HCT116 (cell line): Measurements from ENCODE around the gene RASA2. TPM values are rescaled to one million over a fixed set of nuclear protein-coding genes. Genes with fewer than 3 reads are reported as not detected.

Experiments
- ATAC-seq: fragments of 200-7000 bp; cut with Tn5 transposase; 2 replicates; pipeline ENCODE4 v1.9.1; 2020; ENCODE audit warnings: mild to moderate bottlenecking, moderate library complexity
- BruUV-seq: library from RNA; stranded (reverse); fragments of 400-500 nt; replicated peaks from 2 replicates; lab custom pipeline; 2021; lab: Mats Ljungman, UMichigan
- CTCF ChIA-PET: fragments of 300-600 bp; sonication (Branson Sonifier 250); formaldehyde crosslinking; loops from one replicate; lab custom pipeline; 2021; ENCODE audit warnings: antibody characterized with exemption; lab: Charles Lee
- POLR2A ChIA-PET: fragments of 300-600, 350-600 bp; sonication (Branson Sonifier 250); formaldehyde crosslinking; loops from one replicate; lab custom pipeline; 2021; ENCODE audit warnings: antibody characterized with exemption; lab: Charles Lee
- RAD21 ChIA-PET, 2 experiments: fragments of 300-600 bp; sonication (Branson Sonifier 250); formaldehyde crosslinking; loops; one replicate each; lab custom pipeline; 2023; ENCODE audit warnings: low total read pairs in 2 of 2; ENCODE audit not compliant: uncharacterized antibody in 2 of 2, unreplicated experiment in 2 of 2, low non-redundant PET in 1 of 2; lab: Charles Lee
- DNase-seq: peaks from one replicate; pipeline ENCODE4 v3.0.0-alpha.2; 2010; ENCODE audit warnings: low read depth, low spot score
- H2AFZ ChIP-seq: fragments of 200-600 bp; shearing (Covaris generic), sonication (generic); 2 replicates; pipeline ENCODE4 v1.6.1; 2017; ENCODE audit warnings: low read depth, mixed run types, mixed read lengths, antibody characterized with exemption, low read length; ENCODE audit not compliant: poor library complexity, severe bottlenecking
- H3K27ac ChIP-seq: 2 replicates; pipeline ENCODE4 v1.5.1; 2012; ENCODE audit warnings: low read depth, low read length
- H3K27me3 ChIP-seq: fragments of 200-600 bp; sonication (generic); 2 replicates; pipeline ENCODE4 v1.6.1; 2016; ENCODE audit warnings: mixed run types, low read length, mixed read lengths; ENCODE audit not compliant: insufficient read depth
- H3K36me3 ChIP-seq, 2 experiments: fragments of 200-500 bp in 1 of 2; fragments of 200-600 bp in 1 of 2; sonication (Bioruptor generic) in 1 of 2; sonication (generic) in 1 of 2; 2 replicates each; pipeline versions ENCODE4 v1.5.1 to v1.6.1; 2014 to 2016; ENCODE audit warnings: low read length in 2 of 2, inconsistent platforms in 1 of 2, mixed read lengths in 1 of 2, mixed run types in 1 of 2; ENCODE audit not compliant: insufficient read depth in 2 of 2, control insufficient read depth in 1 of 2
- H3K4me1 ChIP-seq, 2 experiments: fragments of 200-600 bp in 1 of 2; sonication (generic) in 1 of 2; 2 replicates each; pipeline versions ENCODE4 v1.5.1 to v1.6.1; 2012 to 2017; ENCODE audit warnings: low read length in 2 of 2, inconsistent platforms in 1 of 2, mild to moderate bottlenecking in 1 of 2, mixed read lengths in 1 of 2, mixed run types in 1 of 2, moderate library complexity in 1 of 2; ENCODE audit not compliant: insufficient read depth in 2 of 2, control insufficient read depth in 1 of 2
- H3K4me2 ChIP-seq: fragments of 200-600 bp; sonication (generic); 2 replicates; pipeline ENCODE4 v1.6.1; 2017; ENCODE audit warnings: mixed run types, low read length, mixed read lengths
- H3K4me3 ChIP-seq, 2 experiments: fragments of 200-600 bp in 1 of 2; sonication (generic) in 1 of 2; replicated peaks in 1 of 2; 2 replicates each; pipeline ENCODE4 v1.5.1; 2011 to 2016; ENCODE audit warnings: low read length in 2 of 2, control low read depth in 1 of 2, low read depth in 1 of 2, mild to moderate bottlenecking in 1 of 2, mixed read lengths in 1 of 2, mixed run types in 1 of 2
- H3K79me2 ChIP-seq: fragments of 200-600 bp; sonication (generic); 2 replicates; pipeline ENCODE4 v1.6.1; 2017; ENCODE audit warnings: mild to moderate bottlenecking, mixed run types, low read length, moderate library complexity, mixed read lengths; ENCODE audit not compliant: insufficient read depth
- H3K9ac ChIP-seq: fragments of 200-600 bp; sonication (generic); 2 replicates; pipeline ENCODE4 v1.6.1; 2016; ENCODE audit warnings: low read length, mixed read lengths
- H3K9me2 ChIP-seq: fragments of 200-600 bp; sonication (generic), shearing (Covaris generic); 2 replicates; pipeline ENCODE4 v1.6.1; 2017; ENCODE audit warnings: mixed run types, mild to moderate bottlenecking, moderate library complexity; ENCODE audit not compliant: insufficient read depth
- H3K9me3 ChIP-seq, 2 experiments: fragments of 200-500 bp in 1 of 2; fragments of 200-600 bp in 1 of 2; sonication (Bioruptor generic) in 1 of 2; sonication (generic) in 1 of 2; 2 replicates each; pipeline ENCODE4 v1.6.1; 2014 to 2017; ENCODE audit warnings: low read length in 2 of 2, mixed read lengths in 2 of 2, inconsistent platforms in 1 of 2, low read depth in 1 of 2, mild to moderate bottlenecking in 1 of 2, mixed run types in 1 of 2, moderate library complexity in 1 of 2; ENCODE audit not compliant: control insufficient read depth in 1 of 2, insufficient read depth in 1 of 2
- H4K20me1 ChIP-seq: fragments of 200-600 bp; sonication (generic), shearing (Covaris generic); 2 replicates; pipeline ENCODE4 v1.6.1; 2017; ENCODE audit warnings: mixed run types, mild to moderate bottlenecking, moderate library complexity; ENCODE audit not compliant: insufficient read depth
- ATF3 ChIP-seq: IDR thresholded peaks from 2 replicates; pipeline ENCODE4 v1.6.1; 2012
- CBX3 ChIP-seq: IDR thresholded peaks from 2 replicates; pipeline ENCODE4 v1.6.1; 2012; ENCODE audit warnings: low read depth
- CEBPB ChIP-seq: IDR thresholded peaks from 2 replicates; pipeline ENCODE4 v1.6.1; 2012; ENCODE audit warnings: low read depth
- CTCF ChIP-seq, 3 experiments: fragments of 200-600 bp in 1 of 3; sonication (generic) in 1 of 3; IDR thresholded peaks in 2 of 3; conservative IDR thresholded peaks in 1 of 3; 2 replicates each; pipeline ENCODE4 v1.5.1; 2012 to 2017; ENCODE audit warnings: low read depth in 2 of 3, low read length in 2 of 3, antibody characterized with exemption in 1 of 3, borderline replicate concordance in 1 of 3, control low read depth in 1 of 3, mild to moderate bottlenecking in 1 of 3, mixed read lengths in 1 of 3, mixed run types in 1 of 3, moderate library complexity in 1 of 3; ENCODE audit not compliant: insufficient read depth in 1 of 3
- EGR1 ChIP-seq: IDR thresholded peaks from 2 replicates; pipeline ENCODE4 v1.6.1; 2012; ENCODE audit warnings: low read depth
- ELF1 ChIP-seq: IDR thresholded peaks from 2 replicates; pipeline ENCODE4 v1.6.1; 2012; ENCODE audit warnings: low read depth, borderline replicate concordance
- EZH2 ChIP-seq: fragments of 200-600 bp; sonication (generic); IDR thresholded peaks from 2 replicates; pipeline ENCODE4 v1.6.1; 2017; ENCODE audit warnings: antibody characterized with exemption, mixed run types
- EZH2phosphoT487 ChIP-seq: fragments of 200-600 bp; IDR thresholded peaks from 2 replicates; pipeline ENCODE4 v1.6.1; 2018; ENCODE audit warnings: antibody characterized with exemption, borderline replicate concordance
- FOSL1 ChIP-seq: IDR thresholded peaks from 2 replicates; pipeline ENCODE4 v1.6.1; 2012; ENCODE audit warnings: low read depth
- JUND ChIP-seq: IDR thresholded peaks from 2 replicates; pipeline ENCODE4 v1.6.1; 2012
- MAX ChIP-seq: IDR thresholded peaks from 2 replicates; pipeline ENCODE4 v1.6.1; 2012
- POLR2A ChIP-seq: IDR thresholded peaks from 2 replicates; pipeline ENCODE4 v1.7.0; 2011; ENCODE audit warnings: borderline replicate concordance; ENCODE audit not compliant: insufficient read depth, insufficient read length; ENCODE audit errors: extremely low read depth
- POLR2AphosphoS5 ChIP-seq: IDR thresholded peaks from 2 replicates; pipeline ENCODE4 v1.6.1; 2011; ENCODE audit warnings: mild to moderate bottlenecking, low read depth, low read length, moderate library complexity
- SIN3A ChIP-seq: IDR thresholded peaks from 2 replicates; pipeline ENCODE4 v1.6.1; 2012; ENCODE audit warnings: low read depth
- SP1 ChIP-seq: IDR thresholded peaks from 2 replicates; pipeline ENCODE4 v1.6.1; 2012; ENCODE audit warnings: low read depth
- SRF ChIP-seq: IDR thresholded peaks from 2 replicates; pipeline ENCODE4 v1.6.1; 2012; ENCODE audit warnings: low read depth
- TCF7L2 ChIP-seq: IDR thresholded peaks from 2 replicates; pipeline ENCODE4 v1.7.0; 2011; ENCODE audit warnings: borderline replicate concordance, inconsistent platforms; ENCODE audit not compliant: insufficient read depth, insufficient read length; ENCODE audit errors: extremely low read depth
- YY1 ChIP-seq: IDR thresholded peaks from 2 replicates; pipeline ENCODE4 v1.6.1; 2011; ENCODE audit warnings: low read length, low read depth, moderate library complexity, mild to moderate bottlenecking; ENCODE audit not compliant: insufficient replicate concordance; ENCODE audit errors: extremely low read depth
- ZBTB33 ChIP-seq: IDR thresholded peaks from 2 replicates; pipeline ENCODE4 v1.6.1; 2011; ENCODE audit warnings: mild to moderate bottlenecking, low read length, moderate library complexity; ENCODE audit not compliant: insufficient replicate concordance; ENCODE audit errors: extremely low read depth
- ZFX ChIP-seq: fragments of 450-650 bp; IDR thresholded peaks from 2 replicates; pipeline ENCODE4 v1.6.1; 2017
- intact Hi-C: fragments of 100-400 bp; cut with micrococcal nuclease; formaldehyde crosslinking; loops from 2 replicates; pipeline ENCODE4 v1.10.0; 2022
- total RNA-seq: library from RNA; stranded (reverse); gene quantifications from one replicate; pipeline ENCODE4 v1.2.1, GENCODE V29; 2021; ENCODE audit not compliant: unreplicated experiment

RASA2 gene
- total RNA-seq, 1 experiment from 2014 or later, result 12.8 TPM

GRCh38 chr3:141457624-141458236, 29.1 kb upstream of the RASA2 start:
- Histone ChIP-seq H3K4me3 (no peak overlapping the region), H3K9ac (no peak overlapping the region)
- TF ChIP-seq ZBTB33 (no peak), POLR2AphosphoS5 (no peak), SRF (no peak), EGR1 (no peak), MAX (no peak), YY1 (no peak), EZH2phosphoT487 (no peak), SIN3A (no peak), FOSL1 (no peak), SP1 (no peak), CTCF (IDR thresholded peaks at IDR 0.05 in 2 of 3, conservative IDR thresholded peaks at IDR 0.05 in 1 of 3; ENCODE audit: borderline replicate concordance in 1 of 3, insufficient read depth in 1 of 3, low read depth in 2 of 3, low read length in 2 of 3) (no peak), ELF1 (no peak), CBX3 (no peak), TCF7L2 (no peak), JUND (no peak), ZFX (no peak), CEBPB (no peak), ATF3 (no peak), EZH2 (no peak), POLR2A (no peak)
- TF ChIP-seq, all 23 proteins: peak for 0
- ChIA-PET CTCF (interaction anchor here (1.0 to 5.7 kb wide), 2 partner anchors 103 to 146 kb away, joined by 3 to 87 read pairs; no protein-coding TSS in a partner anchor), RAD21 (no interaction called here), POLR2A (interaction anchor here (0.7 to 1.4 kb wide), 2 partner anchors 19 to 146 kb away, joined by 3 read pairs; no protein-coding TSS in a partner anchor)
- intact Hi-C loops, result loop anchor here (10.0 kb wide), 1 partner anchor 453 kb away; no protein-coding TSS in a partner anchor
- no TSS peak for BruUV-seq
- Histone ChIP-seq H3K9me3 (no peaks in the 10 kb centered on the region), H3K27ac (no peak overlapping the region), H4K20me1 (no peaks in the 10 kb centered on the region), H3K9me2 (no peaks in the 10 kb centered on the region), H3K79me2 (no peaks in the 10 kb centered on the region), H3K27me3 (no peaks in the 10 kb centered on the region), H3K36me3 (no peaks in the 10 kb centered on the region), H2AFZ (no peak overlapping the region), H3K4me2 (no peak overlapping the region), H3K4me1 (peaks cover 0 to 12% of the 10 kb centered on the region in 2 experiments; a peak in 2 of 4 replicates)
- ATAC-seq (no peak), DNase-seq (no peak)
